Measurements from ENCODE around the gene HPCAL1. TPM values are rescaled to one million over a fixed set of nuclear protein-coding genes. Genes with fewer than 3 reads are reported as not detected.

The HPCAL1 gene
- total and polyA plus RNA-seq, 7 experiments from 2014 or later, result 44.9 to 137 (median 89.2) TPM

- DNase-seq, result no peak
- Histone ChIP-seq H3K4me1 (ENCODE audit: control insufficient read depth in 2 of 2, insufficient read depth in 2 of 2, low read length in 2 of 2) (no peaks in the 10 kb centered on the region), H3K27me3 (ENCODE audit: control insufficient read depth in 2 of 2, insufficient read depth in 2 of 2, low read length in 2 of 2) (no peaks in the 10 kb centered on the region), H3K4me3 (ENCODE audit: low read length) (no peak overlapping the region), H3K36me3 (ENCODE audit: control insufficient read depth in 2 of 3, insufficient read depth in 3 of 3, low read length in 3 of 3) (peaks cover 0 to 43% (median 0%) of the 10 kb centered on the region in 3 experiments), H3K27ac (ENCODE audit: low read depth, low read length) (no peak overlapping the region), H3K9me3 (ENCODE audit: control insufficient read depth in 2 of 3, low read length in 3 of 3) (no peaks in the 10 kb centered on the region)
- H3K4me1 Mint-ChIP-seq, result peaks cover 4 to 19% (median 8%) of the 10 kb centered on the region in 7 donors
- peaks cover 0 to 2% (median 0%) of the 10 kb centered on the region in 11 donors for H3K9me3 Mint-ChIP-seq
- intact Hi-C loops (cut with micrococcal nuclease), result no loop called here
- no peak overlapping the region for H3K27ac Mint-ChIP-seq
- H3K27me3 Mint-ChIP-seq, result no peaks in the 10 kb centered on the region
- CTCF ChIA-PET, result interaction anchor here (1.3 kb wide), 1 partner anchor 20 kb away, joined by 6 read pairs; no protein-coding TSS in a partner anchor
- peaks cover 0 to 17% (median 5%) of the 10 kb centered on the region in 5 donors for H3K36me3 Mint-ChIP-seq
- ATAC-seq, result no peak
- POLR2A ChIA-PET, result no interaction called here
- no peak overlapping the region for H3K4me3 Mint-ChIP-seq
These were observed 111.9 kb downstream of the HPCAL1 start for GRCh38 chr2:10414591-10414990.

- Mint-ChIP-seq H3K4me1 (peaks cover 4 to 17% (median 8%) of the 10 kb centered on the region in 7 donors), H3K9me3 (peaks cover 0 to 2% (median 0%) of the 10 kb centered on the region in 11 donors), H3K27me3 (no peaks in the 10 kb centered on the region), H3K27ac (no peak overlapping the region), H3K36me3 (peaks cover 0 to 22% (median 5%) of the 10 kb centered on the region in 5 donors), H3K4me3 (no peak overlapping the region)
- H3K9me3 ChIP-seq (ENCODE audit: control insufficient read depth in 2 of 3, low read length in 3 of 3), result no peaks in the 10 kb centered on the region
- ChIA-PET POLR2A (no interaction called here), CTCF (interaction anchor here (1.3 kb wide), 1 partner anchor 20 kb away, joined by 6 read pairs; no protein-coding TSS in a partner anchor)
- H3K27ac ChIP-seq (ENCODE audit: low read depth, low read length), result no peak overlapping the region
- no peaks in the 10 kb centered on the region for H3K27me3 ChIP-seq (ENCODE audit: control insufficient read depth in 2 of 2, insufficient read depth in 2 of 2, low read length in 2 of 2)
- no peak overlapping the region for H3K4me3 ChIP-seq (ENCODE audit: low read length)
- DNase-seq (no peak), ATAC-seq (no peak)
- intact Hi-C loops (cut with micrococcal nuclease), result no loop called here
- no peaks in the 10 kb centered on the region for H3K4me1 ChIP-seq (ENCODE audit: control insufficient read depth in 2 of 2, insufficient read depth in 2 of 2, low read length in 2 of 2)
- peaks cover 0 to 47% (median 0%) of the 10 kb centered on the region in 3 experiments for H3K36me3 ChIP-seq (ENCODE audit: control insufficient read depth in 2 of 3, insufficient read depth in 3 of 3, low read length in 3 of 3)
These were observed 112.3 kb downstream of the HPCAL1 start for GRCh38 chr2:10415048-10415447.

- Histone ChIP-seq H3K27ac (ENCODE audit: low read depth, low read length) (no peak overlapping the region), H3K27me3 (ENCODE audit: control insufficient read depth in 2 of 2, insufficient read depth in 2 of 2, low read length in 2 of 2) (no peaks in the 10 kb centered on the region), H3K9me3 (ENCODE audit: control insufficient read depth in 2 of 3, low read length in 3 of 3) (no peaks in the 10 kb centered on the region), H3K4me3 (ENCODE audit: low read length) (no peak overlapping the region), H3K4me1 (ENCODE audit: control insufficient read depth in 2 of 2, insufficient read depth in 2 of 2, low read length in 2 of 2) (no peaks in the 10 kb centered on the region), H3K36me3 (ENCODE audit: control insufficient read depth in 2 of 3, insufficient read depth in 3 of 3, low read length in 3 of 3) (peaks cover 0 to 50% (median 0%) of the 10 kb centered on the region in 3 experiments)
- intact Hi-C loops (cut with micrococcal nuclease), result no loop called here
- H3K4me1 Mint-ChIP-seq, result peaks cover 4 to 12% (median 6%) of the 10 kb centered on the region in 7 donors
- ATAC-seq, result no peak
- CTCF ChIA-PET, result interaction anchor here (1.3 kb wide), 1 partner anchor 19 kb away, joined by 6 read pairs; no protein-coding TSS in a partner anchor
- POLR2A ChIA-PET, result no interaction called here
- no peak overlapping the region for H3K4me3 Mint-ChIP-seq
- peaks cover 0 to 2% (median 0%) of the 10 kb centered on the region in 11 donors for H3K9me3 Mint-ChIP-seq
- DNase-seq, result no peak
- H3K27me3 Mint-ChIP-seq, result no peaks in the 10 kb centered on the region
- H3K36me3 Mint-ChIP-seq, result peaks cover 0 to 22% (median 5%) of the 10 kb centered on the region in 5 donors
- H3K27ac Mint-ChIP-seq, result no peak overlapping the region
These were observed 112.9 kb downstream of the HPCAL1 start for GRCh38 chr2:10415640-10416039.

GRCh38 chr2:10417551-10418335 lies 115.0 kb downstream of the HPCAL1 start:
- ChIA-PET CTCF (interaction anchor here (0.6 to 4.1 kb wide), 4 partner anchors 9 to 1359 kb away, joined by 3 to 14 read pairs (median 5); no protein-coding TSS in a partner anchor), POLR2A (interaction anchor here (0.8 kb wide), 1 partner anchor 13 kb away, joined by 5 read pairs; no protein-coding TSS in a partner anchor)
- H3K4me1 Mint-ChIP-seq, result peaks cover 0 to 6% (median 4%) of the 10 kb centered on the region in 7 donors

GRCh38 chr2:10419553-10420257 lies 117.0 kb downstream of the HPCAL1 start:
- Histone ChIP-seq H3K4me1 (ENCODE audit: control insufficient read depth in 2 of 2, insufficient read depth in 2 of 2, low read length in 2 of 2) (no peaks in the 10 kb centered on the region), H3K9me3 (ENCODE audit: control insufficient read depth in 2 of 3, low read length in 3 of 3) (no peaks in the 10 kb centered on the region), H3K36me3 (ENCODE audit: control insufficient read depth in 2 of 3, insufficient read depth in 3 of 3, low read length in 3 of 3) (peaks cover 0 to 62% (median 10%) of the 10 kb centered on the region in 3 experiments), H3K27ac (ENCODE audit: low read depth, low read length) (no peak overlapping the region), H3K27me3 (ENCODE audit: control insufficient read depth in 2 of 2, insufficient read depth in 2 of 2, low read length in 2 of 2) (no peaks in the 10 kb centered on the region), H3K4me3 (ENCODE audit: low read length) (no peak overlapping the region)
- peaks cover 0 to 2% (median 0%) of the 10 kb centered on the region in 11 donors for H3K9me3 Mint-ChIP-seq
- CTCF ChIA-PET, result interaction anchor here (4.1 kb wide), 1 partner anchor 11 kb away, joined by 14 read pairs; no protein-coding TSS in a partner anchor
- H3K4me1 Mint-ChIP-seq, result peaks cover 0 to 4% (median 3%) of the 10 kb centered on the region in 7 donors
- peaks cover 0 to 35% (median 3%) of the 10 kb centered on the region in 5 donors for H3K36me3 Mint-ChIP-seq
- POLR2A ChIA-PET, result no interaction called here
- intact Hi-C loops (cut with micrococcal nuclease), result no loop called here
- DNase-seq (no peak), ATAC-seq (no peak)
- no peaks in the 10 kb centered on the region for H3K27me3 Mint-ChIP-seq
- no peak overlapping the region for H3K27ac Mint-ChIP-seq
- no peak overlapping the region for H3K4me3 Mint-ChIP-seq

More at GRCh38 chr2:10417551-10418335, 115.0 kb downstream of the HPCAL1 start:
- Histone ChIP-seq H3K4me1 (ENCODE audit: control insufficient read depth in 2 of 2, insufficient read depth in 2 of 2, low read length in 2 of 2) (no peaks in the 10 kb centered on the region), H3K9me3 (ENCODE audit: control insufficient read depth in 2 of 3, low read length in 3 of 3) (no peaks in the 10 kb centered on the region), H3K27me3 (ENCODE audit: control insufficient read depth in 2 of 2, insufficient read depth in 2 of 2, low read length in 2 of 2) (no peaks in the 10 kb centered on the region), H3K4me3 (ENCODE audit: low read length) (no peak overlapping the region), H3K27ac (ENCODE audit: low read depth, low read length) (no peak overlapping the region), H3K36me3 (ENCODE audit: control insufficient read depth in 2 of 3, insufficient read depth in 3 of 3, low read length in 3 of 3) (peaks cover 0 to 50% (median 5%) of the 10 kb centered on the region in 3 experiments)
- Mint-ChIP-seq H3K9me3 (peaks cover 0 to 2% (median 0%) of the 10 kb centered on the region in 11 donors), H3K4me3 (no peak overlapping the region), H3K27ac (no peak overlapping the region), H3K36me3 (peaks cover 0 to 29% (median 3%) of the 10 kb centered on the region in 5 donors), H3K27me3 (no peaks in the 10 kb centered on the region)
- ATAC-seq (no peak), DNase-seq (no peak)
- intact Hi-C loops (cut with micrococcal nuclease), result no loop called here

GRCh38 chr2:10422251-10422650 lies 119.5 kb downstream of the HPCAL1 start:
- intact Hi-C loops (cut with micrococcal nuclease), result no loop called here
- Histone ChIP-seq H3K27me3 (ENCODE audit: control insufficient read depth in 2 of 2, insufficient read depth in 2 of 2, low read length in 2 of 2) (no peaks in the 10 kb centered on the region), H3K9me3 (ENCODE audit: control insufficient read depth in 2 of 3, low read length in 3 of 3) (no peaks in the 10 kb centered on the region), H3K27ac (ENCODE audit: low read depth, low read length) (no peak overlapping the region), H3K4me3 (ENCODE audit: low read length) (no peak overlapping the region), H3K4me1 (ENCODE audit: control insufficient read depth in 2 of 2, insufficient read depth in 2 of 2, low read length in 2 of 2) (no peaks in the 10 kb centered on the region), H3K36me3 (ENCODE audit: control insufficient read depth in 2 of 3, insufficient read depth in 3 of 3, low read length in 3 of 3) (peaks cover 0 to 82% (median 10%) of the 10 kb centered on the region in 3 experiments)
- POLR2A ChIA-PET, result interaction anchor here (0.5 kb wide), 1 partner anchor 38 kb away, joined by 3 read pairs; no protein-coding TSS in a partner anchor
- no peaks in the 10 kb centered on the region for H3K9me3 Mint-ChIP-seq
- CTCF ChIA-PET, result interaction anchor here (4.1 kb wide), 1 partner anchor 13 kb away, joined by 14 read pairs; no protein-coding TSS in a partner anchor
- peaks cover 0 to 4% (median 0%) of the 10 kb centered on the region in 7 donors for H3K4me1 Mint-ChIP-seq
- peaks cover 0 to 42% (median 4%) of the 10 kb centered on the region in 5 donors for H3K36me3 Mint-ChIP-seq
- ATAC-seq (no peak), DNase-seq (no peak)
- no peak overlapping the region for H3K4me3 Mint-ChIP-seq
- no peak overlapping the region for H3K27ac Mint-ChIP-seq
- no peaks in the 10 kb centered on the region for H3K27me3 Mint-ChIP-seq
